Measurements from ENCODE around the gene RSF1.

RSF1 gene

GRCh38 chr11:77813256-77813655 lies 7.3 kb downstream of the RSF1 start:
- TF ChIP-seq POLR2AphosphoS5 (IDR thresholded peaks at IDR 0.05; ENCODE audit: low read depth, low read length): no peak
- no peak for TF ChIP-seq SPI1 (IDR thresholded peaks at IDR 0.05; ENCODE audit: low read depth, low read length)
- no peak for TF ChIP-seq PAX5 (IDR thresholded peaks at IDR 0.05; ENCODE audit: insufficient read depth, low read length, severe bottlenecking)
- TF ChIP-seq POLR2A (IDR thresholded peaks at IDR 0.05; ENCODE audit: low read depth, low read length): no peak
- TF ChIP-seq TAF1 (IDR thresholded peaks at IDR 0.05; ENCODE audit: low read depth, low read length): no peak
- no peak for TF ChIP-seq POU2F2 (IDR thresholded peaks at IDR 0.05; ENCODE audit: low read depth, low read length)
- DNase-seq (ENCODE audit: insufficient read length, low spot score): no peak
- FAIRE-seq: no peak

- no peak for DNase-seq (ENCODE audit: insufficient read length, low spot score)
- TF ChIP-seq SPI1 (IDR thresholded peaks at IDR 0.05; ENCODE audit: low read depth, low read length): no peak
- no peak for TF ChIP-seq POU2F2 (IDR thresholded peaks at IDR 0.05; ENCODE audit: low read depth, low read length)
- no peak for TF ChIP-seq POLR2A (IDR thresholded peaks at IDR 0.05; ENCODE audit: low read depth, low read length)
- no peak for TF ChIP-seq PAX5 (IDR thresholded peaks at IDR 0.05; ENCODE audit: insufficient read depth, low read length, severe bottlenecking)
- TF ChIP-seq POLR2AphosphoS5 (IDR thresholded peaks at IDR 0.05; ENCODE audit: low read depth, low read length): no peak
- TF ChIP-seq TAF1 (IDR thresholded peaks at IDR 0.05; ENCODE audit: low read depth, low read length): no peak
- no peak for FAIRE-seq
These were observed 13.5 kb downstream of the RSF1 start for GRCh38 chr11:77806993-77807392.

DNA sequence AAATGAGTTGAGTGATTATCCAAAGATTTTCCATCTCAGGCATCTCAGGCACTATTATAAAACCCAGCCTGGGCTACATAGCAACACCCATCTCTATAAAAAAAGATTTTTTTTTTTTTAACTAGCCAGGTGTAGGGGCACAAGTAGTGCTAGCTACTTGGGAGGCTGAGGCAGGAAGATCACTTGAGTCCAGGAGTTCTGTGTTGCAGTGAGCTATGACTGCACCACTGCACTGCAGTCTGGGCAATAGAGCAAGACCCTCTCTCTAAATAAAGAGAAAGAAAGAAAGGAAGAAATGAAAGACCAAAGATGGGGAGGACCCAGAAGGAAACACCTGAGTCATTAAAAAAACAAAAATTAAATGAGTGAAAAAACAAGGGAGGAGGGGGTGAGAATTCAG lies 14.1 kb downstream of the RSF1 start:
- TF ChIP-seq TAF1 (IDR thresholded peaks at IDR 0.05; ENCODE audit: low read depth, low read length) (no peak), PAX5 (IDR thresholded peaks at IDR 0.05; ENCODE audit: insufficient read depth, low read length, severe bottlenecking) (no peak), POU2F2 (IDR thresholded peaks at IDR 0.05; ENCODE audit: low read depth, low read length) (no peak), SPI1 (IDR thresholded peaks at IDR 0.05; ENCODE audit: low read depth, low read length) (no peak), POLR2AphosphoS5 (IDR thresholded peaks at IDR 0.05; ENCODE audit: low read depth, low read length) (no peak), POLR2A (IDR thresholded peaks at IDR 0.05; ENCODE audit: low read depth, low read length) (no peak)
- FAIRE-seq (no peak), DNase-seq (ENCODE audit: insufficient read length, low spot score) (no peak)

GRCh38 chr11:77801477-77801876 lies 19.0 kb downstream of the RSF1 start:
- TF ChIP-seq TAF1 (IDR thresholded peaks at IDR 0.05; ENCODE audit: low read depth, low read length) (no peak), PAX5 (IDR thresholded peaks at IDR 0.05; ENCODE audit: insufficient read depth, low read length, severe bottlenecking) (no peak), SPI1 (IDR thresholded peaks at IDR 0.05; ENCODE audit: low read depth, low read length) (no peak), POU2F2 (IDR thresholded peaks at IDR 0.05; ENCODE audit: low read depth, low read length) (no peak), POLR2A (IDR thresholded peaks at IDR 0.05; ENCODE audit: low read depth, low read length) (no peak), POLR2AphosphoS5 (IDR thresholded peaks at IDR 0.05; ENCODE audit: low read depth, low read length) (no peak)
- no peak for FAIRE-seq

DNA sequence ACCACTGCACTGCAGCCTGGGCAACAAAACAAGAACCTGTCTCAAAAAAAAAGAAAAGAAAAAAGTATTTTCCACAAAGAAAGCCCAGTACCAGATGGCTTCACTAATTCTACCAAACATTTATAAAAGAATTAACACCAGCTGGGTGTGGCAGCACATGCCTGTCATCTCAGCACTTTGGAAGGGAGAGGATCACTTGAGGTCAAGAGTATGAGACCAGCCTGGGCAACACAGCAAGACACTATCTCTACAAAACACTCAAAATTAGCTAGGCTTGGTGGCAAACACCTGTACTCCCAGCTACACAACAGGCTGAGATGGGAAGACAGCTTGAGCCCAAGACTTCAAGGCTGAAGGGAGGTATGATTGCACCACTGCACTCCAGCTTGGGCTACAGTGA lies 20.1 kb downstream of the RSF1 start:
- no peak for TF ChIP-seq TAF1 (IDR thresholded peaks at IDR 0.05; ENCODE audit: low read depth, low read length)
- FAIRE-seq: no peak

More at GRCh38 chr11:77801477-77801876, 19.0 kb downstream of the RSF1 start:
- DNase-seq (ENCODE audit: insufficient read length, low spot score): no peak

GRCh38 chr11:77799338-77799737 lies 21.2 kb downstream of the RSF1 start:
- TF ChIP-seq POLR2A (IDR thresholded peaks at IDR 0.05; ENCODE audit: low read depth, low read length) (no peak), TAF1 (IDR thresholded peaks at IDR 0.05; ENCODE audit: low read depth, low read length) (no peak), POU2F2 (IDR thresholded peaks at IDR 0.05; ENCODE audit: low read depth, low read length) (no peak), PAX5 (IDR thresholded peaks at IDR 0.05; ENCODE audit: insufficient read depth, low read length, severe bottlenecking) (no peak), SPI1 (IDR thresholded peaks at IDR 0.05; ENCODE audit: low read depth, low read length) (no peak), POLR2AphosphoS5 (IDR thresholded peaks at IDR 0.05; ENCODE audit: low read depth, low read length) (no peak)
- DNase-seq (ENCODE audit: insufficient read length, low spot score) (no peak), FAIRE-seq (no peak)

More for the DNA sequence above, 20.1 kb downstream of the RSF1 start:
- DNase-seq (ENCODE audit: insufficient read length, low spot score): no peak

- TF ChIP-seq POLR2A (IDR thresholded peaks at IDR 0.05; ENCODE audit: low read depth, low read length) (no peak), TAF1 (IDR thresholded peaks at IDR 0.05; ENCODE audit: low read depth, low read length) (no peak), PAX5 (IDR thresholded peaks at IDR 0.05; ENCODE audit: insufficient read depth, low read length, severe bottlenecking) (no peak), POU2F2 (IDR thresholded peaks at IDR 0.05; ENCODE audit: low read depth, low read length) (no peak), SPI1 (IDR thresholded peaks at IDR 0.05; ENCODE audit: low read depth, low read length) (no peak), POLR2AphosphoS5 (IDR thresholded peaks at IDR 0.05; ENCODE audit: low read depth, low read length) (no peak)
- DNase-seq (ENCODE audit: insufficient read length, low spot score): no peak
- FAIRE-seq: no peak
These were observed 26.6 kb downstream of the RSF1 start for GRCh38 chr11:77793972-77794371.

- DNase-seq (ENCODE audit: insufficient read length, low spot score): no peak
- no peak for FAIRE-seq
- TF ChIP-seq SPI1 (IDR thresholded peaks at IDR 0.05; ENCODE audit: low read depth, low read length): no peak
- no peak for TF ChIP-seq POLR2AphosphoS5 (IDR thresholded peaks at IDR 0.05; ENCODE audit: low read depth, low read length)
- no peak for TF ChIP-seq POLR2A (IDR thresholded peaks at IDR 0.05; ENCODE audit: low read depth, low read length)
- TF ChIP-seq POU2F2 (IDR thresholded peaks at IDR 0.05; ENCODE audit: low read depth, low read length): no peak
- no peak for TF ChIP-seq TAF1 (IDR thresholded peaks at IDR 0.05; ENCODE audit: low read depth, low read length)
- TF ChIP-seq PAX5 (IDR thresholded peaks at IDR 0.05; ENCODE audit: insufficient read depth, low read length, severe bottlenecking): no peak
These were observed 29.2 kb downstream of the RSF1 start for GRCh38 chr11:77791301-77791700.

GRCh38 chr11:77789731-77790476 lies 30.6 kb downstream of the RSF1 start:
- FAIRE-seq: no peak
- no peak for DNase-seq (ENCODE audit: insufficient read length, low spot score)
- TF ChIP-seq PAX5 (IDR thresholded peaks at IDR 0.05; ENCODE audit: insufficient read depth, low read length, severe bottlenecking) (no peak), POU2F2 (IDR thresholded peaks at IDR 0.05; ENCODE audit: low read depth, low read length) (no peak), SPI1 (IDR thresholded peaks at IDR 0.05; ENCODE audit: low read depth, low read length) (no peak), POLR2AphosphoS5 (IDR thresholded peaks at IDR 0.05; ENCODE audit: low read depth, low read length) (no peak), POLR2A (IDR thresholded peaks at IDR 0.05; ENCODE audit: low read depth, low read length) (no peak), TAF1 (IDR thresholded peaks at IDR 0.05; ENCODE audit: low read depth, low read length) (no peak)

Measured in GM12891 (cell line).